OCI-LY1 (cell line): Measurements from ENCODE around the gene ACSF2.

Experiments
- EZH2 ChIP-seq: fragments of 200-600 bp; sonication (generic), shearing (Covaris generic); IDR thresholded peaks from 2 replicates; pipeline ENCODE4 v1.8.0; 2017; ENCODE audit warnings: borderline replicate concordance, mixed run types, mild to moderate bottlenecking, antibody characterized with exemption, low read length, moderate library complexity, mixed read lengths
- TF ChIP-seq, protein P1 (sequence below): fragments of 200-600 bp; sonication (generic), shearing (Covaris generic); IDR thresholded peaks from 2 replicates; pipeline ENCODE4 v1.5.1; 2017; ENCODE audit warnings: mild to moderate bottlenecking, antibody characterized with exemption, low read length, moderate library complexity, mixed read lengths

DNA sequence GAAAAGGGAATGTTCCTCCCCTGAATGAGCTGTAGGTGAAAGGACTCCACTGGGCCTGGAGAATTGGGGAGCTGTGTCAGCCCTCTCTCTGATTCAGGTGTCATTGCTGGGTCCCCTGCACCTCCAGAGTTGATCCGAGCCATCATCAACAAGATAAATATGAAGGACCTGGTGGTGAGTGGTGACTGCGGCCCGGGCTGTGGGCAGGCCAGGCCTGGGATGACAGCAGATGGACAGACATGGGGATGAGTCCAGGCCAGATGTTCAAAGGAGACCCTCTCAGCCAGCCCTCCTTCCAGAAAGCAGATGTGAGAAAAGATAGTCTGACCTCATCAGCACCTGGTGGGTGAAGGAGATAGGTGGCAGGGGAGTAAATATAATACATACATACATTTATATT lies 38.1 kb downstream of the ACSF2 start:
- TF ChIP-seq, protein P1, sequence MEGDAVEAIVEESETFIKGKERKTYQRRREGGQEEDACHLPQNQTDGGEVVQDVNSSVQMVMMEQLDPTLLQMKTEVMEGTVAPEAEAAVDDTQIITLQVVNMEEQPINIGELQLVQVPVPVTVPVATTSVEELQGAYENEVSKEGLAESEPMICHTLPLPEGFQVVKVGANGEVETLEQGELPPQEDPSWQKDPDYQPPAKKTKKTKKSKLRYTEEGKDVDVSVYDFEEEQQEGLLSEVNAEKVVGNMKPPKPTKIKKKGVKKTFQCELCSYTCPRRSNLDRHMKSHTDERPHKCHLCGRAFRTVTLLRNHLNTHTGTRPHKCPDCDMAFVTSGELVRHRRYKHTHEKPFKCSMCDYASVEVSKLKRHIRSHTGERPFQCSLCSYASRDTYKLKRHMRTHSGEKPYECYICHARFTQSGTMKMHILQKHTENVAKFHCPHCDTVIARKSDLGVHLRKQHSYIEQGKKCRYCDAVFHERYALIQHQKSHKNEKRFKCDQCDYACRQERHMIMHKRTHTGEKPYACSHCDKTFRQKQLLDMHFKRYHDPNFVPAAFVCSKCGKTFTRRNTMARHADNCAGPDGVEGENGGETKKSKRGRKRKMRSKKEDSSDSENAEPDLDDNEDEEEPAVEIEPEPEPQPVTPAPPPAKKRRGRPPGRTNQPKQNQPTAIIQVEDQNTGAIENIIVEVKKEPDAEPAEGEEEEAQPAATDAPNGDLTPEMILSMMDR: no peak
- no peak for TF ChIP-seq EZH2
